GM21576 (cell line): ENCODE measurements around the gene G3BP1.
"Not testable (repeated sequence)": the region's sequence is repeated elsewhere in the genome, so short reads cannot be mapped to it uniquely, and the experiment has no call there.

Experiments used
- ATAC-seq: cut with Tn5 transposase; IDR thresholded peaks from one replicate; pipeline ENCODE4 v1.9.1; 2021; ENCODE audit warnings: mild to moderate bottlenecking, moderate library complexity; ENCODE audit not compliant: unreplicated experiment

G3BP1 gene

GRCh38 chr5:151771259-151772028 lies at the start of gene G3BP1:
Gene G3BP1 (plus strand): TSS chr5:151771954. CDS start chr5:151786621, 14,667 bp downstream.
- peak; percentile 80 for ATAC-seq

- ATAC-seq, result no peak
Measured at GRCh38 chr5:151722546-151722945, 49.2 kb upstream of the G3BP1 start.

GRCh38 chr5:151724360-151724759 lies 47.4 kb upstream of the G3BP1 start:
- ATAC-seq, result no peak

- ATAC-seq, result not testable (repeated sequence)
Measured at GRCh38 chr5:151729597-151729996, 42.2 kb upstream of the G3BP1 start.

- ATAC-seq, result no peak
Measured at GRCh38 chr5:151730381-151730780, 41.4 kb upstream of the G3BP1 start.

GRCh38 chr5:151733358-151734063 lies 38.2 kb upstream of the G3BP1 start:
- ATAC-seq, result no peak

GRCh38 chr5:151734064-151734408 lies 37.7 kb upstream of the G3BP1 start:
- ATAC-seq, result no peak

- no peak for ATAC-seq
Measured at GRCh38 chr5:151735646-151736045, 36.1 kb upstream of the G3BP1 start.

GRCh38 chr5:151737431-151737830 lies 34.3 kb upstream of the G3BP1 start:
- no peak for ATAC-seq

- no peak for ATAC-seq
Measured at GRCh38 chr5:151738125-151738848, 33.5 kb upstream of the G3BP1 start.

- no peak for ATAC-seq
Measured at GRCh38 chr5:151739395-151739794, 32.4 kb upstream of the G3BP1 start.

GRCh38 chr5:151739939-151740335 lies 31.8 kb upstream of the G3BP1 start:
- no peak for ATAC-seq

- peak; percentile 53 for ATAC-seq
Measured at GRCh38 chr5:151740336-151740942, 31.3 kb upstream of the G3BP1 start.

- ATAC-seq, result peak; percentile 9
Measured at GRCh38 chr5:151740958-151741373, 30.8 kb upstream of the G3BP1 start.

- ATAC-seq, result no peak
Measured at GRCh38 chr5:151741678-151742423, 29.9 kb upstream of the G3BP1 start.

- no peak for ATAC-seq
Measured at GRCh38 chr5:151742870-151743294, 28.9 kb upstream of the G3BP1 start.

- ATAC-seq, result no peak
Measured at GRCh38 chr5:151743530-151743929, 28.2 kb upstream of the G3BP1 start.

- ATAC-seq, result peak; percentile 48
Measured at GRCh38 chr5:151745071-151745705, 26.6 kb upstream of the G3BP1 start.

- no peak for ATAC-seq
Measured at GRCh38 chr5:151750121-151750520, 21.6 kb upstream of the G3BP1 start.

GRCh38 chr5:151751091-151751490 lies 20.7 kb upstream of the G3BP1 start:
- no peak for ATAC-seq
